GM23338 (cell line): ENCODE data around the gene CXCL10. TPM values are rescaled to one million over a fixed set of nuclear protein-coding genes. Genes with fewer than 3 reads are reported as not detected.
A peak's percentile ranks its signal among the peaks of the same experiment; 100 is the strongest.

ENCODE experiments used
- ATAC-seq: fragments of 200-7000 bp; cut with Tn5 transposase; 3 replicates; pipeline ENCODE4 v1.9.1; 2020
- DNase-seq: peaks from one replicate; pipeline ENCODE4 v3.0.0-alpha.2; 2015; ENCODE audit warnings: low spot score
- H2AFZ ChIP-seq: fragments of 200-600 bp; sonication (generic); 2 replicates; pipeline ENCODE4 v1.8.0; 2016; ENCODE audit warnings: antibody characterized with exemption, mild to moderate bottlenecking, moderate library complexity
- H3F3A ChIP-seq: fragments of 200-600 bp; sonication (generic); replicated peaks from 2 replicates; pipeline ENCODE4 v1.8.0; 2017; ENCODE audit warnings: antibody characterized with exemption, mixed run types, low read depth
- H3K27ac ChIP-seq: fragments of 200-600 bp; sonication (generic); 2 replicates; pipeline ENCODE4 v1.6.1; 2016; ENCODE audit warnings: low read depth
- H3K27me3 ChIP-seq: fragments of 200-600 bp; sonication (generic); 2 replicates; pipeline ENCODE4 v1.8.0; 2016; ENCODE audit warnings: mild to moderate bottlenecking, mixed run types, moderate library complexity; ENCODE audit not compliant: insufficient read depth
- H3K36me3 ChIP-seq: fragments of 200-600 bp; sonication (generic); 2 replicates; pipeline ENCODE4 v1.8.0; 2016; ENCODE audit warnings: mild to moderate bottlenecking; ENCODE audit not compliant: insufficient read depth
- H3K4me1 ChIP-seq: fragments of 200-600 bp; sonication (generic); 2 replicates; pipeline ENCODE4 v1.8.0; 2016; ENCODE audit warnings: mild to moderate bottlenecking, moderate library complexity; ENCODE audit not compliant: insufficient read depth
- H3K4me2 ChIP-seq: fragments of 200-600 bp; sonication (generic); 2 replicates; pipeline ENCODE4 v1.7.1; 2017; ENCODE audit warnings: mixed run types
- H3K4me3 ChIP-seq: fragments of 200-600 bp; sonication (generic); 2 replicates; pipeline ENCODE4 v1.6.1; 2016; ENCODE audit warnings: mixed run types
- H3K79me2 ChIP-seq: fragments of 200-600 bp; sonication (generic); replicated peaks from 2 replicates; pipeline ENCODE4 v1.8.0; 2017; ENCODE audit warnings: mild to moderate bottlenecking; ENCODE audit not compliant: insufficient read depth
- H3K9me2 ChIP-seq: fragments of 200-600 bp; sonication (generic); 2 replicates; pipeline ENCODE4 v1.8.0; 2017; ENCODE audit not compliant: insufficient read depth
- H4K20me1 ChIP-seq: fragments of 200-600 bp; sonication (generic); replicated peaks from 2 replicates; pipeline ENCODE4 v1.8.0; 2017; ENCODE audit warnings: mild to moderate bottlenecking; ENCODE audit not compliant: insufficient read depth
- H3K27ac Mint-ChIP-seq: 2 replicates; pipeline ENCODE4 v1.8.0; 2020; ENCODE audit warnings: inconsistent platforms, mild to moderate bottlenecking, moderate library complexity, mixed read lengths
- H3K27me3 Mint-ChIP-seq: 3 replicates; pipeline ENCODE4 v1.8.0; 2022; ENCODE audit warnings: low read depth, mild to moderate bottlenecking, moderate library complexity, mixed read lengths, inconsistent platforms; ENCODE audit not compliant: insufficient read depth, poor library complexity
- H3K36me3 Mint-ChIP-seq: 3 replicates; pipeline ENCODE4 v1.8.0; 2021; ENCODE audit warnings: low read depth, mild to moderate bottlenecking, inconsistent platforms, moderate library complexity, mixed read lengths
- H3K4me1 Mint-ChIP-seq: 3 replicates; pipeline ENCODE4 v1.8.0; 2020; ENCODE audit warnings: mild to moderate bottlenecking, inconsistent platforms, mixed read lengths
- H3K4me3 Mint-ChIP-seq: 3 replicates; pipeline ENCODE4 v1.8.0; 2021; ENCODE audit warnings: moderate library complexity, mild to moderate bottlenecking, inconsistent platforms, mixed read lengths
- H3K9me3 Mint-ChIP-seq: 3 replicates; pipeline ENCODE4 v1.8.0; 2020; ENCODE audit warnings: moderate library complexity, mild to moderate bottlenecking, inconsistent platforms, mixed read lengths
- CTCF ChIP-seq, 2 experiments: fragments of 200-600 bp in 1 of 2; sonication (generic) in 1 of 2; conservative IDR thresholded peaks; 2 replicates each; pipeline versions ENCODE4 v1.5.1 to v1.6.1; 2016 to 2017; ENCODE audit warnings: antibody characterized with exemption in 2 of 2, low read depth in 2 of 2, mild to moderate bottlenecking in 2 of 2, moderate library complexity in 1 of 2
- ETS1 ChIP-seq: IDR thresholded peaks from 2 replicates; pipeline ENCODE4 v1.6.1; 2016; ENCODE audit warnings: antibody characterized with exemption
- EZH2 ChIP-seq: fragments of 200-600 bp; sonication (generic); IDR thresholded peaks from one replicate; pipeline ENCODE4 v1.8.0; 2017; ENCODE audit warnings: antibody characterized with exemption, mild to moderate bottlenecking, low read depth; ENCODE audit not compliant: unreplicated experiment
- EZH2phosphoT487 ChIP-seq: fragments of 200-600 bp; sonication (generic); IDR thresholded peaks from one replicate; pipeline ENCODE4 v1.8.1; 2018; ENCODE audit warnings: antibody characterized with exemption; ENCODE audit not compliant: unreplicated experiment
- JUNB ChIP-seq: IDR thresholded peaks from one replicate; pipeline ENCODE4 v1.6.1; 2016; ENCODE audit warnings: antibody characterized with exemption; ENCODE audit not compliant: unreplicated experiment
- NANOG ChIP-seq: IDR thresholded peaks from 2 replicates; pipeline ENCODE4 v1.6.1; 2016; ENCODE audit warnings: antibody characterized with exemption, borderline replicate concordance
- POLR2AphosphoS5 ChIP-seq: IDR thresholded peaks from 2 replicates; pipeline ENCODE4 v1.6.1; 2016; ENCODE audit warnings: antibody characterized with exemption, low read depth
- REST ChIP-seq: IDR thresholded peaks from one replicate; pipeline ENCODE4 v1.6.1; 2018; ENCODE audit warnings: antibody characterized with exemption; ENCODE audit not compliant: unreplicated experiment
- STAT1 ChIP-seq: IDR thresholded peaks from one replicate; pipeline ENCODE4 v1.6.1; 2016; ENCODE audit warnings: antibody characterized with exemption; ENCODE audit not compliant: unreplicated experiment
- ZNF114 ChIP-seq: fragments of 250-450 bp; sonication (Bioruptor Pico); IDR thresholded peaks from 2 replicates; pipeline ENCODE4 v1.5.0; 2020; ENCODE audit warnings: mild to moderate bottlenecking, moderate library complexity
- ZNF331 ChIP-seq: fragments of 250-450 bp; sonication (Bioruptor Pico); IDR thresholded peaks from 2 replicates; pipeline ENCODE4 v1.5.0; 2020; ENCODE audit warnings: low read depth, mild to moderate bottlenecking, moderate library complexity
- ZNF462 ChIP-seq: fragments of 250-450 bp; sonication (Bioruptor Pico); IDR thresholded peaks from 2 replicates; pipeline ENCODE4 v1.5.0; 2020; ENCODE audit warnings: mild to moderate bottlenecking, moderate library complexity
- polyA plus RNA-seq: library from polyadenylated mRNA; unstranded; fragments of >200 nt; fragmentation: Nextera tagmentation; extraction: Ambion mirVana; gene quantifications from 2 replicates; pipeline ENCODE4 v1.2.1, GENCODE V29; 2016
- total RNA-seq: library from RNA; depleted of rRNA; stranded (reverse); fragments of >200 nt; shearing (Covaris generic); gene quantifications from 2 replicates; pipeline ENCODE4 v1.2.3, GENCODE V29; 2014

Gene CXCL10
- total and polyA plus RNA-seq, 2 experiments from 2014 or later, result not detected

- Histone ChIP-seq H3K4me1 (peaks cover 24% of the 10 kb centered on the region), H4K20me1 (no peaks in the 10 kb centered on the region), H2AFZ (peak overlapping the region; percentile 83; the same call in 1 of the 2 replicates), H3K9me2 (no peaks in the 10 kb centered on the region), H3K4me3 (no peak overlapping the region), H3F3A (no peaks in the 10 kb centered on the region), H3K27ac (peak overlapping the region; percentile 70; the same call in 1 of the 2 replicates), H3K36me3 (no peaks in the 10 kb centered on the region), H3K79me2 (no peaks in the 10 kb centered on the region), H3K4me2 (peak overlapping the region; percentile 62), H3K27me3 (no peaks in the 10 kb centered on the region)
- TF ChIP-seq STAT1, result no peak
- no peak for TF ChIP-seq ZNF331
- TF ChIP-seq POLR2AphosphoS5, result no peak
- TF ChIP-seq JUNB, result no peak
- TF ChIP-seq EZH2, result no peak
- no peak for TF ChIP-seq EZH2phosphoT487
- TF ChIP-seq ZNF114 (CRISPR knock-in tag), result no peak
- no peak for TF ChIP-seq CTCF (conservative IDR thresholded peaks at IDR 0.05; ENCODE audit: low read depth in 2 of 2)
- TF ChIP-seq NANOG, result no peak
- no peak for TF ChIP-seq ETS1
- no peak for TF ChIP-seq ZNF462
- no peak for TF ChIP-seq REST
- no peaks in the 10 kb centered on the region for H3K36me3 Mint-ChIP-seq
- peaks cover 27% of the 10 kb centered on the region for H3K4me1 Mint-ChIP-seq
- no peak for DNase-seq
- no peak overlapping the region; the same call in 1 of the 2 replicates for H3K27ac Mint-ChIP-seq
- no peaks in the 10 kb centered on the region for H3K9me3 Mint-ChIP-seq
- no peak overlapping the region for H3K4me3 Mint-ChIP-seq
- ATAC-seq, result no peak; the same call in 2 of the 3 replicates
- H3K27me3 Mint-ChIP-seq, result peaks cover 6% of the 10 kb centered on the region
Observed at GRCh38 chr4:76055016-76055415, 31.7 kb upstream of the CXCL10 start.
